ENCODE measurements around the gene TBX2. TPM values are rescaled to one million over a fixed set of nuclear protein-coding genes. Genes with fewer than 3 reads are reported as not detected.

TBX2 gene
- total and polyA plus RNA-seq, 2 of the 13 experiments (the other 11 are each of a cell fraction or from before 2014, with no cell fraction given): 2.8 to 15.3 TPM

- TF ChIP-seq MLLT10 (CRISPR knock-in tag; IDR thresholded peaks at IDR 0.05) (no peak), POGK (CRISPR knock-in tag; conservative IDR thresholded peaks at IDR 0.05) (no peak), ZNF770 (CRISPR knock-in tag; IDR thresholded peaks at IDR 0.05) (no peak), HBP1 (CRISPR knock-in tag; IDR thresholded peaks at IDR 0.05; ENCODE audit: low read depth) (no peak), SOX13 (IDR thresholded peaks at IDR 0.05) (no peak), SOX13 (CRISPR knock-in tag; conservative IDR thresholded peaks at IDR 0.05 in 1 of 2, IDR thresholded peaks at IDR 0.05 in 1 of 2) (peak in 1 of 2 experiments; percentile 76; a peak in 2 of 4 replicates), ARNT (IDR thresholded peaks at IDR 0.05) (no peak), NFE2L1 (CRISPR knock-in tag; IDR thresholded peaks at IDR 0.05; ENCODE audit: borderline replicate concordance) (no peak), FOXK1 (CRISPR knock-in tag; IDR thresholded peaks at IDR 0.05; ENCODE audit: borderline replicate concordance, low read depth) (peak; percentile 66), MED13 (CRISPR knock-in tag; IDR thresholded peaks at IDR 0.05) (peak; percentile 84), NFYC (CRISPR knock-in tag; IDR thresholded peaks at IDR 0.05) (no peak)
- TF ChIP-seq, protein P1, sequence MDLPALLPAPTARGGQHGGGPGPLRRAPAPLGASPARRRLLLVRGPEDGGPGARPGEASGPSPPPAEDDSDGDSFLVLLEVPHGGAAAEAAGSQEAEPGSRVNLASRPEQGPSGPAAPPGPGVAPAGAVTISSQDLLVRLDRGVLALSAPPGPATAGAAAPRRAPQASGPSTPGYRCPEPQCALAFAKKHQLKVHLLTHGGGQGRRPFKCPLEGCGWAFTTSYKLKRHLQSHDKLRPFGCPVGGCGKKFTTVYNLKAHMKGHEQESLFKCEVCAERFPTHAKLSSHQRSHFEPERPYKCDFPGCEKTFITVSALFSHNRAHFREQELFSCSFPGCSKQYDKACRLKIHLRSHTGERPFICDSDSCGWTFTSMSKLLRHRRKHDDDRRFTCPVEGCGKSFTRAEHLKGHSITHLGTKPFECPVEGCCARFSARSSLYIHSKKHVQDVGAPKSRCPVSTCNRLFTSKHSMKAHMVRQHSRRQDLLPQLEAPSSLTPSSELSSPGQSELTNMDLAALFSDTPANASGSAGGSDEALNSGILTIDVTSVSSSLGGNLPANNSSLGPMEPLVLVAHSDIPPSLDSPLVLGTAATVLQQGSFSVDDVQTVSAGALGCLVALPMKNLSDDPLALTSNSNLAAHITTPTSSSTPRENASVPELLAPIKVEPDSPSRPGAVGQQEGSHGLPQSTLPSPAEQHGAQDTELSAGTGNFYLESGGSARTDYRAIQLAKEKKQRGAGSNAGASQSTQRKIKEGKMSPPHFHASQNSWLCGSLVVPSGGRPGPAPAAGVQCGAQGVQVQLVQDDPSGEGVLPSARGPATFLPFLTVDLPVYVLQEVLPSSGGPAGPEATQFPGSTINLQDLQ (CRISPR knock-in tag; IDR thresholded peaks at IDR 0.05): no peak
- TF ChIP-seq, protein P2, sequence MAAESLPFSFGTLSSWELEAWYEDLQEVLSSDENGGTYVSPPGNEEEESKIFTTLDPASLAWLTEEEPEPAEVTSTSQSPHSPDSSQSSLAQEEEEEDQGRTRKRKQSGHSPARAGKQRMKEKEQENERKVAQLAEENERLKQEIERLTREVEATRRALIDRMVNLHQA (CRISPR knock-in tag; IDR thresholded peaks at IDR 0.05): no peak
- TF ChIP-seq, protein P3, sequence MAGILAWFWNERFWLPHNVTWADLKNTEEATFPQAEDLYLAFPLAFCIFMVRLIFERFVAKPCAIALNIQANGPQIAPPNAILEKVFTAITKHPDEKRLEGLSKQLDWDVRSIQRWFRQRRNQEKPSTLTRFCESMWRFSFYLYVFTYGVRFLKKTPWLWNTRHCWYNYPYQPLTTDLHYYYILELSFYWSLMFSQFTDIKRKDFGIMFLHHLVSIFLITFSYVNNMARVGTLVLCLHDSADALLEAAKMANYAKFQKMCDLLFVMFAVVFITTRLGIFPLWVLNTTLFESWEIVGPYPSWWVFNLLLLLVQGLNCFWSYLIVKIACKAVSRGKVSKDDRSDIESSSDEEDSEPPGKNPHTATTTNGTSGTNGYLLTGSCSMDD (CRISPR knock-in tag; IDR thresholded peaks at IDR 0.05): no peak
- TF ChIP-seq, protein P4, sequence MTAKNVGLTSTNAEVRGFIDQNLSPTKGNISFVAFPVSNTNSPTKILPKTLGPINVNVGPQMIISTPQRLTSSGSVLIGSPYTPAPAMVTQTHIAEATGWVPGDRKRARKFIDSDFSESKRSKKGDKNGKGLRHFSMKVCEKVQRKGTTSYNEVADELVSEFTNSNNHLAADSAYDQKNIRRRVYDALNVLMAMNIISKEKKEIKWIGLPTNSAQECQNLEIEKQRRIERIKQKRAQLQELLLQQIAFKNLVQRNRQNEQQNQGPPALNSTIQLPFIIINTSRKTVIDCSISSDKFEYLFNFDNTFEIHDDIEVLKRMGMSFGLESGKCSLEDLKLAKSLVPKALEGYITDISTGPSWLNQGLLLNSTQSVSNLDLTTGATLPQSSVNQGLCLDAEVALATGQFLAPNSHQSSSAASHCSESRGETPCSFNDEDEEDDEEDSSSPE (CRISPR knock-in tag; IDR thresholded peaks at IDR 0.05): peak; percentile 63; the same call in 1 of the 2 replicates
These were observed 55.0 kb downstream of the TBX2 start (continued) for GRCh38 chr17:61454381-61455323.
